IMR-90 (cell line): ENCODE results near the gene PRPF6. TPM values are rescaled to one million over a fixed set of nuclear protein-coding genes. Genes with fewer than 3 reads are reported as not detected.

Experiments used
- ATAC-seq: fragments of 200-7000 bp; cut with Tn5 transposase; 2 replicates; pipeline ENCODE4 v1.9.1; 2020; ENCODE audit warnings: low read depth, mild to moderate bottlenecking, moderate library complexity
- BruUV-seq: library from RNA; stranded (reverse); fragments of 400-500 nt; replicated peaks from 2 replicates; lab custom pipeline; 2021; lab: Mats Ljungman, UMichigan
- CTCF ChIA-PET: fragments of 300-600 bp; formaldehyde crosslinking; extraction: SDS; loops from one replicate; lab custom pipeline; 2021; ENCODE audit warnings: antibody characterized with exemption; lab: Yijun Ruan, JAX
- POLR2A ChIA-PET: fragments of 300-600 bp; sonication (Branson Sonifier 250); formaldehyde crosslinking; loops from one replicate; lab custom pipeline; 2022; ENCODE audit warnings: antibody characterized with exemption; ENCODE audit not compliant: unreplicated experiment; lab: Charles Lee
- DNase-seq: peaks from one replicate; pipeline ENCODE4 v3.0.0; 2013
- H2AFZ ChIP-seq: replicated peaks from 2 replicates; pipeline ENCODE3; 2013; ENCODE audit warnings: low read length, mild to moderate bottlenecking; ENCODE audit not compliant: poor library complexity
- H2AK5ac ChIP-seq: 2 replicates; pipeline ENCODE4 v1.6.1; 2013; ENCODE audit warnings: low read depth, low read length, inconsistent platforms
- H2AK9ac ChIP-seq: replicated peaks from 2 replicates; pipeline ENCODE3; 2013; ENCODE audit warnings: mild to moderate bottlenecking, low read depth, low read length, moderate library complexity; ENCODE audit not compliant: poor library complexity
- H2BK120ac ChIP-seq: 2 replicates; pipeline ENCODE4 v1.6.1; 2013; ENCODE audit warnings: low read depth, low read length, inconsistent platforms
- H2BK15ac ChIP-seq: 3 replicates; pipeline ENCODE4 v1.6.1; 2013; ENCODE audit warnings: low read depth, low read length, inconsistent platforms
- H2BK20ac ChIP-seq: 2 replicates; pipeline ENCODE4 v1.6.1; 2013; ENCODE audit warnings: low read depth, mild to moderate bottlenecking, inconsistent platforms, low read length, moderate library complexity
- H2BK5ac ChIP-seq: 2 replicates; pipeline ENCODE4 v1.6.1; 2013; ENCODE audit warnings: mild to moderate bottlenecking, low read depth, low read length, inconsistent platforms; ENCODE audit not compliant: poor library complexity, severe bottlenecking
- H3K14ac ChIP-seq: replicated peaks from 2 replicates; pipeline ENCODE4 v1.6.1; 2013; ENCODE audit warnings: low read depth, low read length, inconsistent platforms
- H3K18ac ChIP-seq: 2 replicates; pipeline ENCODE4 v1.6.1; 2013; ENCODE audit warnings: low read depth, low read length, control low read depth
- H3K23ac ChIP-seq: 2 replicates; pipeline ENCODE4 v1.6.1; 2013; ENCODE audit warnings: low read depth, low read length, inconsistent platforms
- H3K27ac ChIP-seq: 2 replicates; pipeline ENCODE4 v1.5.1; 2013; ENCODE audit warnings: mild to moderate bottlenecking, control low read depth, low read length; ENCODE audit not compliant: insufficient read depth
- H3K27me3 ChIP-seq: 2 replicates; pipeline ENCODE4 v1.6.1; 2013; ENCODE audit warnings: low read length; ENCODE audit not compliant: control insufficient read depth, insufficient read depth
- H3K36me3 ChIP-seq: 2 replicates; pipeline ENCODE4 v1.6.1; 2013; ENCODE audit warnings: low read length, mixed read lengths; ENCODE audit not compliant: control insufficient read depth, insufficient read depth
- H3K4ac ChIP-seq: 2 replicates; pipeline ENCODE4 v1.6.1; 2013; ENCODE audit warnings: low read depth, low read length, inconsistent platforms
- H3K4me1 ChIP-seq: 2 replicates; pipeline ENCODE4 v1.6.1; 2013; ENCODE audit warnings: low read length, mixed read lengths; ENCODE audit not compliant: control insufficient read depth, insufficient read depth
- H3K4me2 ChIP-seq: 2 replicates; pipeline ENCODE4 v1.6.1; 2013; ENCODE audit warnings: low read depth, mild to moderate bottlenecking, control low read depth, low read length, moderate library complexity
- H3K4me3 ChIP-seq: 2 replicates; pipeline ENCODE4 v1.5.1; 2013; ENCODE audit warnings: low read depth, mild to moderate bottlenecking, control low read depth, low read length, moderate library complexity; ENCODE audit not compliant: insufficient read depth
- H3K56ac ChIP-seq: 2 replicates; pipeline ENCODE4 v1.6.1; 2013; ENCODE audit warnings: low read length, inconsistent platforms; ENCODE audit not compliant: insufficient read depth; ENCODE audit errors: extremely low read depth
- H3K79me1 ChIP-seq, 2 experiments: 2 replicates each; pipeline ENCODE4 v1.6.1; 2013; ENCODE audit warnings: low read length in 2 of 2, inconsistent platforms in 1 of 2, low read depth in 1 of 2
- H3K9ac ChIP-seq: 2 replicates; pipeline ENCODE4 v1.6.1; 2013; ENCODE audit warnings: low read depth, low read length, control low read depth
- H3K9me1 ChIP-seq: 2 replicates; pipeline ENCODE4 v1.6.1; 2013; ENCODE audit warnings: low read length, inconsistent platforms; ENCODE audit not compliant: insufficient read depth
- H3K9me3 ChIP-seq: 2 replicates; pipeline ENCODE4 v1.6.1; 2013; ENCODE audit warnings: low read length; ENCODE audit not compliant: control insufficient read depth, insufficient read depth
- H4K20me1 ChIP-seq: 2 replicates; pipeline ENCODE4 v1.6.1; 2013; ENCODE audit warnings: low read length, inconsistent platforms; ENCODE audit not compliant: insufficient read depth
- H4K5ac ChIP-seq: 2 replicates; pipeline ENCODE4 v1.6.1; 2013; ENCODE audit warnings: mild to moderate bottlenecking, low read depth, low read length, control low read depth
- H4K8ac ChIP-seq, 2 experiments: 2 replicates each; pipeline ENCODE4 v1.6.1; 2013; ENCODE audit warnings: low read depth in 2 of 2, low read length in 2 of 2, control low read depth in 1 of 2, inconsistent platforms in 1 of 2
- H4K91ac ChIP-seq: 2 replicates; pipeline ENCODE4 v1.6.1; 2013; ENCODE audit warnings: low read depth, low read length, inconsistent platforms; ENCODE audit not compliant: insufficient read depth
- BHLHE40 ChIP-seq: fragments of 150-350 bp; IDR thresholded peaks from 2 replicates; pipeline ENCODE4 v1.6.1; 2016; ENCODE audit warnings: mild to moderate bottlenecking, low read depth, low read length
- CEBPB ChIP-seq: IDR thresholded peaks from 2 replicates; pipeline ENCODE4 v1.6.1; 2012; ENCODE audit warnings: low read depth, low read length, improper control_type of control experiment
- CHD1 ChIP-seq: IDR thresholded peaks from 2 replicates; pipeline ENCODE4 v1.6.1; 2012; ENCODE audit warnings: low read depth, low read length, improper control_type of control experiment
- FOS ChIP-seq: fragments of 150-350 bp; IDR thresholded peaks from 2 replicates; pipeline ENCODE4 v1.6.1; 2016; ENCODE audit warnings: low read depth, low read length
- MAFK ChIP-seq: IDR thresholded peaks from 2 replicates; pipeline ENCODE4 v1.6.1; 2012; ENCODE audit warnings: low read depth, low read length, improper control_type of control experiment
- MAZ ChIP-seq: IDR thresholded peaks from 2 replicates; pipeline ENCODE4 v1.6.1; 2012; ENCODE audit warnings: low read depth, mild to moderate bottlenecking, low read length, improper control_type of control experiment, moderate library complexity, borderline replicate concordance
- MXI1 ChIP-seq: IDR thresholded peaks from 2 replicates; pipeline ENCODE4 v1.6.1; 2012; ENCODE audit warnings: low read depth, mild to moderate bottlenecking, low read length, moderate library complexity, borderline replicate concordance
- NFE2L2 ChIP-seq: fragments of 150-350 bp; IDR thresholded peaks from 2 replicates; pipeline ENCODE4 v1.6.1; 2016; ENCODE audit warnings: low read depth, mild to moderate bottlenecking, low read length
- POLR2A ChIP-seq: IDR thresholded peaks from 2 replicates; pipeline ENCODE4 v1.6.1; 2012; ENCODE audit warnings: mild to moderate bottlenecking, low read depth, low read length
- RAD21 ChIP-seq: IDR thresholded peaks from 2 replicates; pipeline ENCODE4 v1.6.1; 2012; ENCODE audit warnings: low read length, improper control_type of control experiment
- RCOR1 ChIP-seq: IDR thresholded peaks from 2 replicates; pipeline ENCODE4 v1.6.1; 2012; ENCODE audit warnings: mild to moderate bottlenecking, low read length, improper control_type of control experiment; ENCODE audit not compliant: insufficient replicate concordance
- RFX5 ChIP-seq: IDR thresholded peaks from 2 replicates; pipeline ENCODE4 v1.8.0; 2012; ENCODE audit warnings: low read depth, mild to moderate bottlenecking, low read length, moderate library complexity
- SMC3 ChIP-seq: fragments of 150-350 bp; IDR thresholded peaks from 2 replicates; pipeline ENCODE4 v1.6.1; 2016; ENCODE audit warnings: low read depth, mild to moderate bottlenecking, antibody characterized with exemption, low read length, moderate library complexity
- WGBS, 2 experiments: methylation state at CpG; one replicate each; pipeline versions ENCODE4 v1.1.5 to v1.1.7; 2013; ENCODE audit warnings: missing lambda C conversion rate in 2 of 2; ENCODE audit not compliant: insufficient read length in 1 of 2; ENCODE audit errors: extremely low coverage in 2 of 2; 5-methylcytosine and 5-hydroxymethylcytosine counted together
- dilution Hi-C: fragments of 300-500 bp; cut with HindIII; formaldehyde crosslinking; loops from one replicate; pipeline ENCODE4 v1.14.3; 2018; ENCODE audit warnings: low sequenced_read_pairs; ENCODE audit not compliant: unreplicated experiment
- in situ Hi-C: fragments of 300-500 bp; cut with MboI; formaldehyde crosslinking; loops from 3 replicates; pipeline ENCODE4 v1.14.3; 2019; ENCODE audit warnings: low sequenced_read_pairs, inconsistent platforms, mixed read lengths
- intact Hi-C: fragments of 100-400 bp; cut with micrococcal nuclease; formaldehyde crosslinking; loops from 2 replicates; pipeline ENCODE4 v1.10.0; 2022
- polyA plus RNA-seq, 3 experiments: library from polyadenylated mRNA; depleted of rRNA; stranded (reverse); fragments of >200 nt; gene quantifications; 2 replicates each; pipeline ENCODE4 v1.2.3, GENCODE V29; 2012; ENCODE audit warnings: low replicate concordance in 1 of 3
- total RNA-seq: library from RNA; depleted of rRNA; stranded (reverse); fragments of >200 nt; gene quantifications from 2 replicates; pipeline ENCODE4 v1.2.3, GENCODE V29; 2012
- TF ChIP-seq, protein P1 (sequence below): fragments of 150-350 bp; IDR thresholded peaks from 2 replicates; pipeline ENCODE4 v1.6.1; 2016; ENCODE audit warnings: low read depth, mild to moderate bottlenecking, low read length, moderate library complexity, borderline replicate concordance
- TF ChIP-seq, protein P2 (sequence below): conservative IDR thresholded peaks from 2 replicates; pipeline ENCODE4 v1.5.1; 2012; ENCODE audit warnings: mild to moderate bottlenecking, low read depth, low read length, improper control_type of control experiment

Gene PRPF6
- total and polyA plus RNA-seq, 2 of the 4 experiments (the other 2 are of a cell fraction): 43.5 to 71.3 TPM

DNA sequence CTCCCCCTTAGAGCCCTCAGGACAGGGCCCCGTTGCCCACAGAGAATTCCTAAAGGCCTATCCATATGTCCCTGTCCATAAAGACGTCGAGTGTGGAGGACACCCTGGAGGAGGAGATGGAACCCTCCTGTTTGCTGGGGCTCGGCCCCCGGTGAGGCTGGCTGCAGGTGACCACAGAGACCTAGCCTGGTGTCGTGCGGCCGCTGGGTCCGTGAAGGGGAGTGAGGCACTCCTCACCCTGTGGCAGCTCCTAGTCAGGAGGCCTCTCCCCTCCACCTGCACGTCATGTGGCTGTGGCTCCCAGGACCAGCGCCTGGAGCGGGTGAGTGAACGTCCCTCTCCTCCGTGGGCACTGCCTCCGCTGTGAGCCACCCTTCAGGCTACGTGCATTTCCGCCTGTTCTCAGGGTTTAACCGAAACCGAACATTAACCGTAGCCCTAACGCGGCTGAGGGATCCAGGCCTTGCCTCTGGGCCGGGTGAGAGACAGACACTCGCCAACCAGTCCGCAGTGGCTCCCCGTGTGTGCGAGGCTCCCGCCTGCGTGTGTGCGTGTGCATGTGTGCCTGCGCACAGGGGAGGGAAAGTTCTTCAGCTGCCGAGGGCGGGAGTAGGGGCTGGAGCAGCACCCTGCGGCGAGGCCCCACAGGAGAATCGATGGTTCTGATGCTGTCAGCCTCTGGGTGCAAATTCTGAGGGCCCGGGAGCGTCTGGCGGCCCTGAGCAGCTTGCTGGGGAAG, 76.1 kb downstream of the PRPF6 start:
- WGBS, 2 experiments: 78% methylated on average over 36 of the region's 39 CpGs; no CpG with 5 or more reads in 1 of the 2 experiments
- Histone ChIP-seq H4K5ac (no peak overlapping the region), H3K56ac (no peak overlapping the region), H4K20me1 (no peaks in the 10 kb centered on the region), H2AFZ (peak overlapping the region; percentile 64), H2AK5ac (no peak overlapping the region), H3K4me3 (no peak overlapping the region), H2BK120ac (no peak overlapping the region), H3K23ac (no peak overlapping the region), H4K8ac (no peak overlapping the region), H3K79me1 (peaks cover under 1 to 2% of the 10 kb centered on the region in 2 experiments; a peak in 3 of 4 replicates), H2AK9ac (peak overlapping the region; percentile 56), H2BK5ac (no peak overlapping the region), H2BK20ac (no peak overlapping the region), H3K14ac (no peak overlapping the region), H3K27me3 (peaks cover 7% of the 10 kb centered on the region; the same call in 1 of the 2 replicates), H3K9me1 (peaks cover 2% of the 10 kb centered on the region), H3K9ac (no peak overlapping the region), H3K4me1 (peaks cover 6% of the 10 kb centered on the region), H3K36me3 (no peaks in the 10 kb centered on the region), H3K18ac (no peak overlapping the region), H2BK15ac (no peak overlapping the region), H3K27ac (no peak overlapping the region), H4K91ac (no peak overlapping the region), H3K4ac (no peak overlapping the region), H3K4me2 (no peak overlapping the region), H3K9me3 (no peaks in the 10 kb centered on the region)
- intact Hi-C loops: loop anchor here (2.0 to 5.0 kb wide), 4 partner anchors 18 to 520 kb away; partner anchors contain the start of genes PRPF6 and PTK6
- ChIA-PET POLR2A (no interaction called here), CTCF (interaction anchor here (1.8 kb wide), 1 partner anchor 12 kb away, joined by 6 read pairs; no protein-coding TSS in a partner anchor)
- no peak for ATAC-seq
- dilution Hi-C loops: no loop called here
- in situ Hi-C loops: no loop called here
- no peak for DNase-seq
- no TSS peak for BruUV-seq
- TF ChIP-seq SMC3 (no peak), MXI1 (no peak), FOS (no peak), RFX5 (no peak), CEBPB (no peak), BHLHE40 (no peak), MAZ (no peak), RCOR1 (no peak), CHD1 (no peak), MAFK (no peak), NFE2L2 (no peak), RAD21 (no peak), POLR2A (no peak)
- TF ChIP-seq, protein P1, sequence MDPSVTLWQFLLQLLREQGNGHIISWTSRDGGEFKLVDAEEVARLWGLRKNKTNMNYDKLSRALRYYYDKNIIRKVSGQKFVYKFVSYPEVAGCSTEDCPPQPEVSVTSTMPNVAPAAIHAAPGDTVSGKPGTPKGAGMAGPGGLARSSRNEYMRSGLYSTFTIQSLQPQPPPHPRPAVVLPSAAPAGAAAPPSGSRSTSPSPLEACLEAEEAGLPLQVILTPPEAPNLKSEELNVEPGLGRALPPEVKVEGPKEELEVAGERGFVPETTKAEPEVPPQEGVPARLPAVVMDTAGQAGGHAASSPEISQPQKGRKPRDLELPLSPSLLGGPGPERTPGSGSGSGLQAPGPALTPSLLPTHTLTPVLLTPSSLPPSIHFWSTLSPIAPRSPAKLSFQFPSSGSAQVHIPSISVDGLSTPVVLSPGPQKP: no peak
- TF ChIP-seq, protein P2, sequence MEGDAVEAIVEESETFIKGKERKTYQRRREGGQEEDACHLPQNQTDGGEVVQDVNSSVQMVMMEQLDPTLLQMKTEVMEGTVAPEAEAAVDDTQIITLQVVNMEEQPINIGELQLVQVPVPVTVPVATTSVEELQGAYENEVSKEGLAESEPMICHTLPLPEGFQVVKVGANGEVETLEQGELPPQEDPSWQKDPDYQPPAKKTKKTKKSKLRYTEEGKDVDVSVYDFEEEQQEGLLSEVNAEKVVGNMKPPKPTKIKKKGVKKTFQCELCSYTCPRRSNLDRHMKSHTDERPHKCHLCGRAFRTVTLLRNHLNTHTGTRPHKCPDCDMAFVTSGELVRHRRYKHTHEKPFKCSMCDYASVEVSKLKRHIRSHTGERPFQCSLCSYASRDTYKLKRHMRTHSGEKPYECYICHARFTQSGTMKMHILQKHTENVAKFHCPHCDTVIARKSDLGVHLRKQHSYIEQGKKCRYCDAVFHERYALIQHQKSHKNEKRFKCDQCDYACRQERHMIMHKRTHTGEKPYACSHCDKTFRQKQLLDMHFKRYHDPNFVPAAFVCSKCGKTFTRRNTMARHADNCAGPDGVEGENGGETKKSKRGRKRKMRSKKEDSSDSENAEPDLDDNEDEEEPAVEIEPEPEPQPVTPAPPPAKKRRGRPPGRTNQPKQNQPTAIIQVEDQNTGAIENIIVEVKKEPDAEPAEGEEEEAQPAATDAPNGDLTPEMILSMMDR: no peak
